H1 (cell line): ENCODE results near the gene RHOU. TPM values are rescaled to one million over a fixed set of nuclear protein-coding genes. Genes with fewer than 3 reads are reported as not detected.

ENCODE experiments used
- CTCF ChIA-PET: fragments of 300-600 bp; sonication (Branson Sonifier 250); formaldehyde crosslinking; loops from one replicate; lab custom pipeline; 2021; ENCODE audit not compliant: partially characterized antibody; lab: Charles Lee
- POLR2A ChIA-PET: fragments of 300-600 bp; sonication (Branson Sonifier 250); formaldehyde crosslinking; loops from one replicate; lab custom pipeline; 2021; ENCODE audit warnings: inconsistent platforms; ENCODE audit not compliant: partially characterized antibody; lab: Charles Lee
- DNase-seq, 2 experiments: peaks; one replicate each; pipeline versions ENCODE4 v3.0.0 to v3.0.0-alpha.2; 2010 to 2022; ENCODE audit warnings: low spot score in 2 of 2, low read depth in 1 of 2, mixed read lengths in 1 of 2
- FAIRE-seq: peaks from 2 replicates; lab custom pipeline; 2011; peaks lifted over from hg19 to GRCh38; lab: Jason Lieb, UNC
- H2AFZ ChIP-seq: 2 replicates; pipeline ENCODE4 v1.8.1; 2012; ENCODE audit warnings: low read length, inconsistent platforms
- H2AK5ac ChIP-seq: 2 replicates; pipeline ENCODE4 v1.6.1; 2013; ENCODE audit warnings: low read depth, low read length
- H2BK120ac ChIP-seq: replicated peaks from 2 replicates; pipeline ENCODE3; 2013; ENCODE audit warnings: low read depth, low read length, inconsistent platforms
- H2BK12ac ChIP-seq: 2 replicates; pipeline ENCODE4 v1.6.1; 2013; ENCODE audit warnings: low read depth, low read length
- H2BK15ac ChIP-seq: 2 replicates; pipeline ENCODE4 v1.6.1; 2013; ENCODE audit warnings: low read length
- H2BK20ac ChIP-seq: 2 replicates; pipeline ENCODE4 v1.6.1; 2013; ENCODE audit warnings: low read length
- H2BK5ac ChIP-seq: 2 replicates; pipeline ENCODE4 v1.6.1; 2013; ENCODE audit warnings: low read depth, low read length
- H3K14ac ChIP-seq: 2 replicates; pipeline ENCODE4 v1.6.1; 2013; ENCODE audit warnings: inconsistent platforms; ENCODE audit not compliant: insufficient read length
- H3K18ac ChIP-seq: 2 replicates; pipeline ENCODE4 v1.6.1; 2013; ENCODE audit warnings: low read length; ENCODE audit errors: extremely low read depth
- H3K23ac ChIP-seq: 2 replicates; pipeline ENCODE4 v1.6.1; 2013; ENCODE audit warnings: inconsistent platforms; ENCODE audit not compliant: insufficient read length
- H3K23me2 ChIP-seq: 2 replicates; pipeline ENCODE4 v1.6.1; 2013; ENCODE audit warnings: low read depth, low read length
- H3K27ac ChIP-seq: 2 replicates; pipeline ENCODE4 v1.6.1; 2011; ENCODE audit warnings: low read depth, low read length, inconsistent platforms
- H3K27me3 ChIP-seq, 4 experiments: replicated peaks in 1 of 4; 1 replicate in 1 of 4; 2 replicates in 3 of 4; pipeline versions ENCODE4 v1.6.1 to v1.8.1; 2011 to 2013; ENCODE audit warnings: low read length in 3 of 4, mild to moderate bottlenecking in 3 of 4, inconsistent platforms in 2 of 4, mixed read lengths in 2 of 4, moderate library complexity in 1 of 4; ENCODE audit not compliant: control insufficient read depth in 3 of 4, insufficient read depth in 3 of 4; ENCODE audit errors: extremely low read depth in 1 of 4
- H3K36me3 ChIP-seq, 4 experiments: 2 replicates each; pipeline versions ENCODE4 v1.6.1 to v1.8.1; 2011 to 2013; ENCODE audit warnings: mild to moderate bottlenecking in 4 of 4, low read length in 3 of 4, moderate library complexity in 2 of 4, control low read depth in 1 of 4, inconsistent platforms in 1 of 4; ENCODE audit not compliant: insufficient read depth in 4 of 4, control insufficient read depth in 2 of 4
- H3K4ac ChIP-seq: replicated peaks from 2 replicates; pipeline ENCODE3; 2013; ENCODE audit warnings: low read length, low read depth, mixed read lengths, inconsistent platforms; ENCODE audit not compliant: insufficient read length
- H3K4me1 ChIP-seq, 4 experiments: replicated peaks in 1 of 4; 1 replicate in 1 of 4; 2 replicates in 3 of 4; pipeline versions ENCODE4 v1.6.1 to v1.8.1; 2011 to 2013; ENCODE audit warnings: low read length in 3 of 4, inconsistent platforms in 2 of 4, mixed read lengths in 1 of 4; ENCODE audit not compliant: insufficient read depth in 4 of 4, control insufficient read depth in 3 of 4
- H3K4me2 ChIP-seq, 2 experiments: 2 replicates each; pipeline versions ENCODE4 v1.6.1 to v1.8.1; 2011 to 2013; ENCODE audit warnings: low read depth in 2 of 2, low read length in 2 of 2, control low read depth in 1 of 2, inconsistent platforms in 1 of 2, mild to moderate bottlenecking in 1 of 2; ENCODE audit not compliant: insufficient read depth in 1 of 2
- H3K4me3 ChIP-seq, 4 experiments: fragments of 200-600, 300-600 bp in 1 of 4; sonication (generic), shearing (Covaris generic), sonication (Bioruptor Twin) in 1 of 4; 2 replicates each; pipeline versions ENCODE4 v1.5.1 to v1.8.1; 2011 to 2016; ENCODE audit warnings: low read length in 4 of 4, low read depth in 3 of 4, control low read depth in 2 of 4, inconsistent platforms in 2 of 4, mild to moderate bottlenecking in 2 of 4, mixed read lengths in 1 of 4, moderate library complexity in 1 of 4; ENCODE audit not compliant: insufficient read depth in 2 of 4; ENCODE audit errors: extremely low read depth in 1 of 4
- H3K56ac ChIP-seq: replicated peaks from 2 replicates; pipeline ENCODE3; 2013; ENCODE audit warnings: low read depth, mild to moderate bottlenecking, mixed read lengths, low read length, inconsistent platforms; ENCODE audit not compliant: insufficient read length
- H3K79me1 ChIP-seq: 2 replicates; pipeline ENCODE4 v1.6.1; 2013; ENCODE audit warnings: low read depth, low read length, control low read depth
- H3K79me2 ChIP-seq, 2 experiments: 2 replicates each; pipeline versions ENCODE4 v1.6.1 to v1.8.1; 2012 to 2013; ENCODE audit warnings: low read length in 2 of 2, mild to moderate bottlenecking in 2 of 2, inconsistent platforms in 1 of 2; ENCODE audit not compliant: insufficient read depth in 2 of 2, control insufficient read depth in 1 of 2
- H3K9ac ChIP-seq, 4 experiments: replicated peaks in 1 of 4; 1 replicate in 1 of 4; 2 replicates in 3 of 4; pipeline versions ENCODE4 v1.6.1 to v1.8.1; 2011 to 2013; ENCODE audit warnings: low read depth in 3 of 4, low read length in 3 of 4, control low read depth in 2 of 4, mild to moderate bottlenecking in 2 of 4, moderate library complexity in 2 of 4, inconsistent platforms in 1 of 4; ENCODE audit errors: extremely low read depth in 1 of 4
- H3K9me3 ChIP-seq, 2 experiments: 2 replicates each; pipeline versions ENCODE4 v1.6.1 to v1.8.1; 2012 to 2013; ENCODE audit warnings: mild to moderate bottlenecking in 2 of 2, moderate library complexity in 2 of 2, control low read depth in 1 of 2, inconsistent platforms in 1 of 2, low read depth in 1 of 2, low read length in 1 of 2, mixed read lengths in 1 of 2; ENCODE audit not compliant: insufficient read depth in 2 of 2
- H4K20me1 ChIP-seq, 2 experiments: replicated peaks in 1 of 2; 2 replicates each; pipeline versions ENCODE3 to v1.8.1; 2011 to 2013; ENCODE audit warnings: inconsistent platforms in 2 of 2, low read length in 2 of 2, mild to moderate bottlenecking in 1 of 2; ENCODE audit not compliant: insufficient read depth in 2 of 2, control insufficient read depth in 1 of 2
- H4K5ac ChIP-seq: 2 replicates; pipeline ENCODE4 v1.6.1; 2013; ENCODE audit warnings: low read length, low read depth, mixed read lengths, inconsistent platforms; ENCODE audit not compliant: insufficient read length
- H4K8ac ChIP-seq: 2 replicates; pipeline ENCODE4 v1.8.0; 2013; ENCODE audit warnings: mild to moderate bottlenecking, moderate library complexity, low read length, inconsistent platforms; ENCODE audit not compliant: insufficient read depth; ENCODE audit errors: extremely low read depth
- H4K91ac ChIP-seq: replicated peaks from 2 replicates; pipeline ENCODE3; 2013; ENCODE audit warnings: low read length, mixed read lengths, inconsistent platforms; ENCODE audit not compliant: insufficient read length
- EZH2 ChIP-seq: fragments of 200-600 bp; sonication (generic); IDR thresholded peaks from 2 replicates; pipeline ENCODE4 v1.7.1; 2012; ENCODE audit warnings: low read depth, mild to moderate bottlenecking, moderate library complexity, low read length, inconsistent platforms; ENCODE audit not compliant: severe bottlenecking
- HDAC6 ChIP-seq: IDR thresholded peaks from one replicate; pipeline ENCODE4 v1.7.1; 2012; ENCODE audit warnings: low read depth, mild to moderate bottlenecking, inconsistent platforms, low read length, moderate library complexity
- NANOG ChIP-seq: IDR thresholded peaks from 2 replicates; pipeline ENCODE4 v1.6.1; 2011; ENCODE audit warnings: low read length, low read depth, mild to moderate bottlenecking, inconsistent platforms; ENCODE audit not compliant: insufficient read depth, poor library complexity, severe bottlenecking
- ZNF274 ChIP-seq: IDR thresholded peaks from 2 replicates; pipeline ENCODE4 v1.7.0; 2012; ENCODE audit warnings: low read length, borderline replicate concordance; ENCODE audit errors: extremely low read depth
- WGBS, 2 experiments: shearing (Covaris generic) in 1 of 2; methylation state at CpG; one replicate each; pipeline versions ENCODE4 v1.1.6 to v1.1.7; 2013 to 2015; ENCODE audit warnings: low lambda C conversion rate in 2 of 2, mixed read lengths in 2 of 2, inconsistent platforms in 1 of 2, low coverage in 1 of 2, missing lambda C conversion rate in 1 of 2; ENCODE audit not compliant: insufficient replicate concordance in 2 of 2, insufficient coverage in 1 of 2, insufficient read length in 1 of 2; ENCODE audit errors: extremely low coverage in 1 of 2, missing lambda C conversion rate in 1 of 2; 5-methylcytosine and 5-hydroxymethylcytosine counted together
- polyA plus RNA-seq, 7 experiments: library from polyadenylated mRNA; depleted of rRNA in 3 of 7; stranded (reverse) in 5 of 7; unstranded in 2 of 7; fragments of >200 nt in 5 of 7; fragments of 200-250 nt in 2 of 7; gene quantifications; 1 replicate in 5 of 7; 2 replicates in 1 of 7; 4 replicates in 1 of 7; pipeline versions ENCODE4 v1.2.1 to v1.2.3, GENCODE V29; 2011 to 2013; ENCODE audit warnings: missing spikeins in 2 of 7, mixed read lengths in 2 of 7
- total RNA-seq: library from RNA; stranded (reverse); fragmentation: NEBNext Ultra II Directional; extraction: Animal tissue kit (Norgen Biotek cat#: 25700); gene quantifications from 2 replicates; pipeline ENCODE4 v1.2.1, GENCODE V29; 2021

The RHOU gene
- total and polyA plus RNA-seq, 2 of the 8 experiments (the other 6 are each of a cell fraction or from before 2014, with no cell fraction given) = 3.0 to 3.4 TPM

GRCh38 chr1:228736844-228737445 lies 1.7 kb downstream of the RHOU start:
- Histone ChIP-seq H2BK12ac (no peak overlapping the region), H4K91ac (no peak overlapping the region), H3K4me1 (peaks cover 0 to 3% (median 1%) of the 10 kb centered on the region in 4 experiments; a peak in 3 of 7 replicates), H2AFZ (no peak overlapping the region), H3K27me3 (peaks cover 0 to 25% (median 11%) of the 10 kb centered on the region in 4 experiments; a peak in 5 of 7 replicates), H2BK15ac (no peak overlapping the region), H3K23me2 (no peaks in the 10 kb centered on the region; the same call in 1 of the 2 replicates), H3K4ac (no peak overlapping the region), H3K79me2 (no peaks in the 10 kb centered on the region; a peak in 1 of 4 replicates), H3K36me3 (no peaks in the 10 kb centered on the region; a peak in 1 of 8 replicates), H3K27ac (no peak overlapping the region), H3K4me3 (peak overlapping the region; percentile 40 to 66 (median 50); a peak in 5 of 8 replicates), H2BK20ac (no peak overlapping the region), H4K8ac (no peak overlapping the region), H3K14ac (no peak overlapping the region), H4K20me1 (peaks cover 0 to 2% of the 10 kb centered on the region in 2 experiments), H2BK120ac (no peak overlapping the region), H3K9ac (no peak overlapping the region; a peak in 1 of 7 replicates), H3K56ac (no peak overlapping the region), H4K5ac (no peak overlapping the region), H2BK5ac (no peak overlapping the region), H3K79me1 (0 out of 2 replicates have a peak, but pooled peaks cover 2% of the 10 kb centered on the region), H3K4me2 (peak overlapping the region; percentile 73 to 74), H3K9me3 (no peaks in the 10 kb centered on the region), H3K23ac (no peak overlapping the region), H3K18ac (no peak overlapping the region), H2AK5ac (no peak overlapping the region)
- FAIRE-seq = no peak
- TF ChIP-seq HDAC6 (no peak), EZH2 (no peak), NANOG (no peak), ZNF274 (no peak)
- DNase-seq = no peak
- POLR2A ChIA-PET = interaction anchor here (0.8 to 1.1 kb wide), 2 partner anchors 164 to 355 kb away, joined by 3 to 4 read pairs; no protein-coding TSS in a partner anchor
- WGBS, 2 experiments = 82% methylated on average over 5 of the region's 5 CpGs; no CpG with 5 or more reads in 1 of the 2 experiments
- CTCF ChIA-PET = interaction anchor here (1.1 to 2.3 kb wide), 8 partner anchors 9 to 490 kb away, joined by 3 to 10 read pairs (median 5); no protein-coding TSS in a partner anchor
